Measurements from ENCODE around the gene FAM171A1.
A peak's percentile ranks its signal among the peaks of the same experiment; 100 is the strongest.

The FAM171A1 gene

DNA sequence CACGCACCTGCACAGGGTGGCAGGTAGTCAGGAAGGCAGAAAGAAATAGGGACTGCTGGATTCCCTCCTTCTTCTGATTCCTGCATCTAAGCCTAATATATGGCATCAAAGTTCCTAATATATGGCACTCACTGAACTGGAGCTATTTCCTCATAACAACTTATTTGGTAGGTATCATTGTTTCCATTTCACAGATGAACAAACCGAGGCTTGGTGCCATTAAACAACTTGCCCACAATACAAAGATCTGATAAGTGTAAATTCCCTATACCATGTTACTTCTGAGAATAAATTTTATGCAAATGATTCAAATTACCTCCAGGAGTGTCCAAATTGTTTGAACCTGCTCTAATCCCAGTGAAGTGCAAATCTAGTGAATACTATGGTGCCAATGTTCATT, 2.1 kb upstream of the FAM171A1 start:
- no peak for DNase-seq

DNA sequence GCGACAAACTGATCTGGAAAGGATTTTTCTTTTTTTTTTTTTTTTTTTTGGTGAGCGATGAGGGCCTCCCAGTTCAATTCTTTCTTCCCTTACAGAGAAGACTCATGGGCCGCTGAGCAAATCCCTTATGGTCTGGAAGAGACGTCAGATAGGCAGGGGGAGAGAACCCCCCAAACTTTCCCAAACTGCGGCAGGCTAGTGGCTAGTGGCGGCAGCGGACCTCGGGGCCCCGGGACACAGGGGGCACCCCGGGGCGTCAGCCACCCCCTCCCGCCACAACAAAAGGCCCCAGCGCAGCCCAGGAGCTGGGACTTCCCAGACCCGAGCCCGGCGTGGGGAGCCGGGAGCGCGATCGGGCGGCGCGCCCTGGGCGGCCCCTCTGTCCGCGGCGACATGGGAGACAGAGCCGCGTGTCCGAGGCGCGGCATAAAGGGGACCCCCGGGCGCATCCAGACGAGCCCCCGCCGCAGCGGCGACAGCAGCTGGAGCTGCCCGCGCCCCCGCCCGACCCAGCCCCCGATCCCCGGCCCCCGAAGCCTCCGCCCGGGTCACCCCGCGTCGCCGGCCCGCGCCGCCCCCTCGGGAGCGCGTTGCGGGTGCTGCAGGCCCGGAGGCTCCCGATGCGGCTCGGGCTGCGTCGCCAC, 755 bp downstream of the FAM171A1 start:
- peak; percentile 24 for DNase-seq

DNA sequence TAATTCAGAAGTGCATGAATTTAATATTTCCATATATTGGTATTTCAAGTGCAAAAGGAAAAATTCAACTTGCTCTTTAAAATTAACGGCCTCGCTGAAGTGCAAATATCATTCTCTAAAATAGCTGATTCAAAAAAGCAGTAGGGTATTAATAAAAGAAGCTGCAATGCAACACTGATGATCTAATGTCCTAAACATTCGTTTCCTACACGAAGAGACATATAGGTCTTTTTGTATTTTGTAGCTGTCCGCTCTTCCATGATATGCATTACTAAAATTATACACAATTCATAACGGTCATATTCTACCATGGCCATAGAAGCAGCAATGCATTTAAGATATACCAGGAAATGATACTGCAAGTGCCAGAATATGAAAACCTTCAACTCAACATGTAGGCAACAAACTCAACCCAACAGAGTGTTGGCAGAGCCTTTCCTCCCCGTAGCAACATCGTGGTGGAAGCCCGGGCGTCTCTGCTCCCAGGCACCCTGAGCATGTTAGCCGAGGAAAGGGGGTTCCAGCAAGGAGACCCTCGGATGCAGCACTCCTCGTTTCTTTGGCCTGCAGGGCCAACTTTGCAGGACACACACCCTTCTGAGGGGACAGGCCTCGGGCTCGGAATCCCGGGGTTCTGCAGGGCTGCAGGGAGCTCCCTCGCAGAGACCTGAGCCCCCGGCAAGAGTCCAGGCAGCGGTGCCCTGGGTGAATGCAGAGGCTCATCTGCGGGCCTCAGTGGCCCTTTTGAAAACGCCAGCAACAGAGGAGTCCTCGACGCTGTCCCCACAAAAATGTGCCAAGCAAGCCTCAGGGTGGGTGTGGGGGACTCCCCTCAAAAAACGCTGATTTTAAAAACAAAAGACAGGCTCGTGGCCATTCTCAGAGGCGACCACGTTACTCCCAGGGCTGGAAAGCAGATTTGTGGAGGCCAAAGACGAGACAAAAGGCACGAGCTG, 1.6 kb downstream of the FAM171A1 start:
- DNase-seq = no peak

DNA sequence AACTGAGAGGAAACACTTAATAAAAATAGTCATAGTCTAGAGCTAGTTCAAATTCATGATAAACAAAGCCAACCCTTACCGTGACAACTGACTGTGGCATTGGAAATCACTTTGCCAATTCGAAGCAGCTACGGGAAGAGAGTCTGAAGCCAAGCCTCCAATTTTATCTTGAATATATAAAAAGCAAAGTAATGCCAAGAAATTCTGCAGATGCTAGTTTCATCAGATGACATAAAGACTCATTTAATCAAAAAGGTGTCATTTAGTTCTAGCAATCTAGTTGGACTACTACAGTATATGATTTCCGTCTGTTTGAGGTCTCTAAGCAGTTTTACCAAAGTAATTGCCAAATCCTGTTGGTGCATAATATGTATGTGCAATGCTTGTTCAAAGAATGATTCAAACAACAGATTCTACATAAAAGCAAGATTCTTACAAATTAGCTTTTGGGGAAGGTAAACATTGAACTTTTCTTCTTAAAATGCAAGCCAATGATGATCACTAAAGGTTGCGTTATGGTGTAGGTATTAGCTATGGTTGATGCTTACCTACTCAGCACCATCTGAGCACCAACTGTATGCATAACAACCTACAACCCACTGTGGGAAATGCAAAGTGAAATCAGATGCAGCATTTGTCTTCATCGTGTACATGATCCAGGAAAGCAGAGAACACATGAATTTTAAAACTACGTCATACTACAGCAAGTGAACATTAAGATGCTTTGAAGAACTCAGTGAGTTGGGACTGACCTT, 2.8 kb downstream of the FAM171A1 start:
- DNase-seq = no peak

DNA sequence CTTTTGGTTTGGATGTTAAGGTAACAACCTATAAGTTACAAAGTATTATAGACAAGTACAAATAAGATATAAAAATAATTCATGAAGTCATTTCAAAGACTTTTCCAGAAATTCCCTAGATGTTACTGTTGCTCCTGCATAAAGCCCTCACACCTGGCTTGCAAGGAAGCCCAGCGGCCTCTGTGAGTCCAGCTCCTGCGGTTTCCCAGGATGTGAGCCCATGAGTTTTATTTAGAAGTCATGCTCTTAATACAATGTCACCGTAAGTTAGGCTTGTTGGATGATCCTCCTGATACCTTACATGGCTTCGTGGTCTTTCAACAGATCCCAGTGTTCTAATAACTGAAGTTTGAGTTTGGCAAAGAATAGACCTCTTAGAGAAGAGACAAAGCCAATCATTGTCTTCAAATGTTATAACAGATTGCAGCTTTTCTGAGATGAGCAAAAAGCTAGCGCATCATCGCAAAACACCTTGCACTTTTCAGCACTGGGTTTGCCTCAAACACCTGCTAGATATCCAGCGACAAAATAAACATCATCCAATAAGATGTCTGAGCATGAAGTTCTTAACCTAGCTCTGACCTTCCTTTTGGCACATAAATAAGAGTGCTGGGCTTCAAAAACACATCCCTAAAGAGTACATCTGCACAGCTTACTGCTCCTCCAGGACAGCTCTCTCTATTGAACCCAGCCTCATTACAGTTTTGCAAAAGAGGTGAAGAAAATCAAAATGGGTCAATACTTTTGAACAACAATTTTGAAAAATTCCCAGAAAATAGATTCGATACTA, 3.6 kb downstream of the FAM171A1 start:
- no peak for DNase-seq

DNA sequence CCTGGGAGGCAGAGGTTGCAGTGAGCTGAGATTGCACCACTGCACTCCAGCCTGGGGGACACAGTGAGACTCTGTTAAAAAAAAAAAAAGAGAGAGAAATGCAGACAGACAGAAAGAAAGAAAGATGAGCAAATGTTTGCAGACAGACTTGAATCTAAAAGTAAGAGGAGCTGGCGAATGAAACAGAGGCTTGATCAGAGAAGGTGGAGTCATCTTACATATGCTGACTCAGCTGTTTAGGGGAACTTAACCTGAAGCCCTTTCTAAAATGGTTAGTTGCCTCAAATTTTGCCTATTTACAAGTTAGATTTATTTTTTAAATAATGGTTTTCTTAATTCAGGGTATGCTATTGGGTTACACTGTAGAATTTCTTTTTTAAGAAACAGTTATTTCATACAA, 5.4 kb downstream of the FAM171A1 start:
- no peak for DNase-seq

DNA sequence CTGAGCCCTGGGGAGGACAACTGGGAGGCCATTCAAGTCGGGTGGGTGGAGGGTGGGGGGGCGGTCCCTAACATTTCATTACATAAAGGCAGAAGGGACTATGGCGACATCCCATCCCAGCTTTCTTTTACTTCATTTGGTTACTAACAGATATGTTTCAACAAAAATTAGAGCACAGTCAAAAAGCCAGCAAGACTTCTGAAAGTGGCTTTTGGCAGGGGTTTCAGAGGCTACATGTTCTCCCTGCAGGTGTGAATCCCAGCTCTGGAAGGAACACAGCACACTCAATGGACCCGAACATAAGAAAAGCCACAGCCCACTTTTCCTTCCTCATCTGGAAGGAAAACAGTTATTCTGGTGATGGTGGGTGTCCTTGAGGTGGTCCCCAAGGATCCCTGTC, 7.1 kb downstream of the FAM171A1 start:
- DNase-seq = no peak

DNA sequence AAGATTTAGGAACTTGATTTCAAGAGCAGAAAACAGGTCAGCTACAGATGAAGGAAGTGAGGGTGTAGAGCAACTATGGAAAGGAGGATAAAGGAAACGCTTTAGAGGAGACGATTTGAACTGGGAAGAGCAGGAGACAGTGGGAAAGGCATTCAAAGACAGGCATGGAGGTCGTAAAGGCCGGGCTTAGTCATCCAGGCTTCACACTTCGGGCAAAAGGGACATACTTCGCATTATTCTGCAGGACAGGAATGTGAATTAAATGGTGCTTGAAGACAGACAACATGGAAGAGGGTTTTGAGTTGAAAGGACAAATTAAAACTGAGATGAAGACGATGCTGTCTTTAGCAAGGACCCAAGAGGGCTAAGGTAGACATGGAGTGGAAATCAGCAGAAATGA, 8.1 kb downstream of the FAM171A1 start:
- no peak for DNase-seq

DNA sequence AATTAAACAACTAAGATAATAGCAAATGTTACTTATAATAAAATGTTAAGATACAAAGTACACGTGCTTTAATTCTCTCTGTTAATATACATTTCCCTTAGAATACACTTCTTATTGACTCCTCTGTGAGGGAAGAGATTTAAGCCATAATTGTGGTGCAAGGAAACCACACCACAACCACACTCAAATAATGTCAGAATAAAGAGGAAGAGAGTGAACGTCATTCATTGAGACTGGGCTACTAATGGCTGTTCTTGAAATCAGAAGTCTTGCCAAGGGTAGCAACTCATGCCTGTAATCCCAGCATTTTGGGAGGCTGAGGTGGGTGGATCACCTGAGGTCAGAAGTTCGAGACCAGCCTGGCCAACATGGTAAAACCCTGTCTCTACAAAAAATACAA, 10.0 kb downstream of the FAM171A1 start:
- DNase-seq = no peak

DNA sequence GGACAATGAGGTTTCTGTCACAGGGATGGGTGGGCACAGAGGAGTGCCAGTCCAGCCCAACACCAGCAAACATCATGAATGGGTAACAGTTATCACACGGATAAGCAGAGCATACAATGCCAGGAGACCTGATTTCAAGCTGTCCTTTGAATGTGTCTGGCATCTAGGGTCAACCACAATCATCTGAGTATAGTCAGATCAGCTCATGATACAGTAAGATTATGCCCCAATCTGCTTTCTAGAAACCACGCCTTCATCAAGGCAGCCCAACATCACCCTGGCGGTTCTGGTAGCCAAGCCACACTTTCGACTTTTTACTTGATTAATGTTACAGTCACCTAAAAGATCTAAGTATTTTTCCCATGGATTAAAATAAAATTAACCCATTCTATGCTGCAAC, 10.5 kb downstream of the FAM171A1 start:
- DNase-seq = no peak

DNA sequence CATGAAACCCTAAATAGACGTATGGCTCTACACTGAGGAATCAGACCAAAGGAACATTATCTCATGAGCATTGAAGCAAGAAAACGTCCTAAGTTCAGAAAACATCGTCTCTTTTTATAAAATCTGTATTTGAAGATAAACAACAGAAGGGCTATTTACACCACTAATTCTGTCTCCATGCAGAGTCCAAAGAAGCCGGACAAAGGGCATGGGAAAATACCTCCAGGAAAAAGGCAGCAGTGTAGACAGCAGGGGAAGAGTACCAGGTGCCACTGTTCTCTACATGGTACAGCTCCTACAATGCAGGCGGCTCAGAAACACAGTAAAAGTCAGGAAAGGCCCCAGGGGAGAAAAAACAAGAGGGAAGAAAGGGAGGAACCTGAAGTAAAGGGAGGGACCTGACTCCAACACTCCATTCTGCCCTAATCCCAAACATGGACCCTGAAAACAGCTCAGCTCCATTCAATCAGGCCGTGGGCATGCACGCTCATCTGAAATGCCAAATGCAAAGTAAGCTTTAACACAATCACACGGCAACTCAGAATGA, 17.5 kb downstream of the FAM171A1 start:
- no peak for DNase-seq

DNA sequence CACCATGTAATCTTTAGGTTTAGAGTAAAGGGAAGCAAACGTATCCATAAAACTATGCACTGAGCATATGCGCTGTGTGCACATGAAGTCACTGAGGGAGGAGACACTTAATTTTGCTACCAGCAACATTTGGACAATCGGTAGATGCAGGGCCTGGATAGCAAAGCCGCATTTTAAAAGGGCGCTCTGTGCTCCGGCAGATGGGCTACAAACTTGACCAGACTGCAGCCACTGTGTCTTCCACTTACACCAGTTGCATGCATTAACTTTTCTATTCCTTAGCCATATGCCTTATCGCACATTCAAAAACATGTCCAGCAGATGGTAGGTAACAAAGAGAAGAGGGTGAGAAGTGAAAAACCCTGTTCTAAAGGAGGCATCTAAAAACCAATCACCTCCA, 18.3 kb downstream of the FAM171A1 start:
- no peak for DNase-seq

DNA sequence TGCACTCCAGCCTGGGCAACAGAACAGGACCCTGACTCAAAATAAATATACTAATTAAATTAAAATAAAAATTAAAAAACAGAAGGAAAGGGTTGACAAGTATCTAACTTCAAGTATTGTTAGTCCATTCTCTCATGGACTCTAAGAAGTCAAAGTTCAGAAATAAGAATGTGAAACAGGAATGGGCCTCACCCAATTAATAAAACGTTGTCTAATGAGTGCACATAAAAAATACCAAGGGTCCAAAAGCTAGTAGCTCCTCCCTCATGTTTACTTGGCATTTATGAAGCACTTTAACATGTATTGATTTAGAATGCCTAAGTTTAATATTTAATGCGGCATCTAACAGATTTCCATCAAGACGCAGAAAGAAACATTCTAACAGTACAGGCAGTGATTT, 18.9 kb downstream of the FAM171A1 start:
- no peak for DNase-seq

DNA sequence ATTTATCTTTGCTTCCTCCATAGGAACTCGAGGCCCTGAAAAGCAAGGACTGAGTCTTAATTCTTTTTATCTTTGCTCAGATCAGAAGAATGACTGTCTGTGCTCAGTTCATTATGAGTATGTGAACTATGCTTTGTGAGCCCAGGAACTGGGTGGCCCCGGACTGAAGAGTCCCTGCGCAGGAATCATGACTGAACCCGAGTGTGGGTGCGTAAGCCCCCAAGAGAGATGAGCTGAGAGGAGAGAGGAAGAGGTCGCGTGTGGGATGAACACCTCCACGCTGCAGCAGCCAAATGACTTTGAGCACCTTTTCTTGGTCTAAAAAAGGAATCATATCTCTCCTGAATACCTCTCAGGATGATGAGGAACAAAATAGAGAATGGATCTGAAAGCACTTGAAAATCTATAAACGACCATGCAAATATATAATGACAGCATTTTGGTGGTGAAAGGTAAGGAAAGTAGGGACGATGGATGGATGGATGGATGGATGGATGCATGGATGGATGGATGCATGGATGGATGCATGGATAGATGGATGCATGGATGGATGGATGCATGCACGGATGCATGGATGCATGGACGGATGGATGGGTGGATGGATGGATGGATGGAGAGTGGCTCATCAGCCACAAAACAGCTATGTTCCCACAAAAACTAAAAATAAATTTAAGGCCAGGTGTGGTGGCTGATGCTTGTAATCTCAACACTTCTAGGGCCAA, 19.8 kb downstream of the FAM171A1 start:
- DNase-seq = no peak

DNA sequence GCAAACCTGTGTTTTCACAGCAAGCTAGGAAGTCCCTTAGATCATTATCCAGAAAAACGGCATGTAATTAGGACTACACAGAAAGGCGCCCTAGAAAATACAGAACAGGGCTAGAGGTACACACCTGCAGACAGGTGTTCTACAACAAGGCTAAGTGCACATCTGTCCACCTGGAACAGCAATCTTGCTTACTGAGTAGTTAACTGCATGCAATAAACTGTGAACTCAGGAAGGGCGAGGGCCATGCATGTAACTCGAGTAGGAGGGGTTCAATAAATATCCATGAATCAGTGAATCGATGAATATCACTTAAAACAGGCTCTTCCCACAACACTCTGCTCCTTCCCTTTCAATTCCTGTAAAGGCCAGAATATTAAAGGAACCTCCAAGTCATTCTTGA, 22.0 kb downstream of the FAM171A1 start:
- DNase-seq = no peak

DNA sequence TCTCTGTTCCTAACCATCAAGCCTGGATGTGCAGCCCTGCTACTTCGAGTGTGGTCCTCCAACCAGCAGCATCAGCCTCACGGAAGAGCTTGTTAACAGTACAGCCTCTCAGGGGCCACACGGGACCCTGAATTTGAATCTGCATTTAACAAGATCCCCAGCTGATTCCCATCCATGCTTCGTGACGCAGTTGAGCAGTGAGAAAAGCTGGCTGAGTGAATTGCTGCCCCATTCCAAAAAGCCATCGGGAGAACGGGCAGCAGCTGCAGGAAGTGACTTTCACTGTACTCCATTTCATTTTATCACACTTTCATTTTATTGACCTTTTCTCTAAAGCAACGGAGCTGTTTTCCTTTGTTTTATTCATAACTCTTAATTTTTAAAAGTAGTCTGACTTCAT, 22.5 kb downstream of the FAM171A1 start:
- no peak for DNase-seq

DNA sequence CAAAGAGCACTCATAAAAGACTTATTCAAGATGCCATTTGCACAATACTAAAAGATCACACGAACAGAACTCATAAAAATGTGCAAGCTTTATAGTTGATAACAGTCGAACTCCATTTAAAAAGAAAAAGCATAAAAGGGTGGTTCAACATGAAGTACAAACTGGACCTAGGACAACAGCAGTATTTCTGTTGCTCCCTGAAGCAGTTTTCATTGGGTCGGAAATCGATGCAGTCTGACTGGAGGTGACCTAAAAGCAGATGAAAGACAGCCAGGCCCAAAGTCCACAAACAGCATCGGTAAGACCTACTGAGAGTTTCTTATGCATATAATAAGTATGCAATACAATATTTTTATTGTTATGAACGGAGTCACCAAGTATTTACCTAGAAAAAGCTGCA, 23.9 kb downstream of the FAM171A1 start:
- DNase-seq = no peak

DNA sequence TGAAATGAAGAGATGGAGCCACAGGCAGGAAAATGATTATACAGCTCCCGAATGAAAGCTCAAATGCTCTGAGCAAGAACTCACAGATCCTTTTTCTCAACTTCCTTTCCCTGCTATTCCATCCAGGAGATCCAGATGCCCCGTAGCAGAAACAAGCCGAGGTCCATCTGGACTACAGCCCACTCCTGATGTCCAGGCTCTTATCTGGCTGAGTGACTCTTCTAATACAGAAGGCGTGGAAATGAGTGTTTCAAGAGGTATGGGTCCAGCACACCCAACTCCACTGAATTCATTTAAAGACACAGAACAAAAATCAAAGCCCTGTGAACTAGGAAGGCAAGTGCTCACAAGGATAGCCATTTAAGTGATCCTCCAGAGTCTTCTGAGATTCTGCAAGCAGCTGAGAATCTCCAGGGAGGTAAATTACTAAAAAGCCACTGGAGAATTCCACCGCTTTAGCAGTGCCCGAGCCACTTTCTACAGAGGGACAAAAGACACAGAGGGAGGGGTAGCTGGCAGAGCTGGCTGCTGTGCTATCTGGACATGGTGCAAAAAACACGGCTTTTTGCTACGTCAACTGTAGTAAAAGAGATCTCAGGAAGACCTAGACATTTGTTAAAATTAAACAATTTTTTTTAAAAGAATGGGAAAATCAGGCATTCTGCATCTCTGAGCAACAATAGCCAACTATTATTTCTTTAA, 24.5 kb downstream of the FAM171A1 start:
- DNase-seq = no peak

DNA sequence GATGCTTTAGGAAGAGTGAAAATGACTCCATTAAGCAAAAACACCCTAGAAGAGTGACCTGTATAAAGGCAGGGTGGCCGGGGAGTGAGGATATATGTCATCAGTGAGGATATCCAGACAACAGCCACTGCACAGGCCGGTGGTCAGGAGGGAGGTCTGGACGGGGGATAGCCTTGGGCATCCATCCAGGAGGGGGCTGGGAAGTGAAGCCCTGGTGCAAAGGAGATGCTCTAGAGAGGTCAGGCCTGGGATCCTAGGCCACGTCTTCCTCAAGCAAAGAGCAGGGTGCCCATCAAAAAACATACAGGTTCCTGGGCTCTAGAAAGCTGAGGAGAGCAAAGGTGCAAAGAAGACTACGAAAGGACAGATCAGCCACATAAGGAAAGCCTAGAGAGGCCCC, 25.6 kb downstream of the FAM171A1 start:
- DNase-seq = no peak

DNA sequence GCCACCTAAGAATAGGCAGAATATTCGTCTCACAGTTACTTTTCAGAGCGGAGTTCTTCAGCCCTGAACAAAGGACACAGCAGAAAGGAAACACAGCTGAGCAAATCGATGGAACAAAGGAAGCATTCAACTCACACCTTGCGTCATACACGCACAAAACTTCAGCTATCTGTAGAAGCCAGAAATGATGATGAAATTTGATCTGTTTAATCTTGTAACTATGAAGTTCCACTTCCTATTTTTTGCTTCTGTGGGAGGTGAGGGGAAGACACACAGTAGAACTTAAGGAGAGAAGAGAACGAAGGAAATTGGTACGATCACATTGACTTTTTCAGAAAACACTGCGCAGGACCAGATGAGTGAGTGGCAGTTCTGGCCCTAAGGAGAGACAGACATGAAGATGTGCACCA, 26.2 kb downstream of the FAM171A1 start:
- DNase-seq = no peak

DNA sequence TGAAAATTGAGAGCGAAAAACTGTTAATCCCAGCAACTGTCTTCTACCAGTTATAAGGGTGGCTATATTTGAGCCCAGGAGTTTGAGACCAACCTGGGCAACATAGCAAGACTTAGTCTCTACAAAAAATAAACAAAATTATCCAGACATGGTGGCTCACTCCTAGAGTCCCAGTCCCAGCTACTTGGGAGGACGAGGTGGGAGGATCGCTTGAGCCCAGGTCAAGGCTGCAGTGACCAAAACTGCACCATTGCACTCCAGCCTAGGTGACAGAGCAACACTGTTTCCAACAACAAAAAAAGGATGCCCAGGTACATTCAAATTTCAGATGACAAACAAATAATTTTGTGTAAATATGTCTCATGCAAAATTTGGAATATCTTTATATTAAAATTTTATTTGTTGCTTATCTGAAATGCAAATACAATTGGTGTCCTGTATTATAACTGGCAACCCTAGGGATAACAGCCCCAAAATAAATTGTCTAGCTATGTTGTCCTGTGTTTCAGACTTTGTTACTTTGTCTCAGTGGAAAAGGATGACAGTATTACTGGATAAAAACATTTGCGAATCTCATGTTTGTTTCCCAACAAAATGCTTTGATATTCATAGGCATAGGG, 26.7 kb downstream of the FAM171A1 start:
- DNase-seq = no peak
